H9 (cell line): Measurements from ENCODE around the gene TCF7L2. TPM values are rescaled to one million over a fixed set of nuclear protein-coding genes. Genes with fewer than 3 reads are reported as not detected.
A peak's percentile ranks its signal among the peaks of the same experiment; 100 is the strongest.

Experiments used
- DNase-seq: peaks from one replicate; pipeline ENCODE4 v3.0.0-alpha.2; 2017
- H2AFZ ChIP-seq: one replicate; pipeline ENCODE4 v1.6.1; 2013; ENCODE audit warnings: mild to moderate bottlenecking, low read length, control low read depth, moderate library complexity
- H2AK5ac ChIP-seq: 2 replicates; pipeline ENCODE4 v1.6.1; 2013; ENCODE audit warnings: low read length, control low read depth, mixed read lengths; ENCODE audit not compliant: insufficient read length
- H2BK120ac ChIP-seq: one replicate; pipeline ENCODE4 v1.6.1; 2013; ENCODE audit warnings: low read depth, mild to moderate bottlenecking, low read length, control low read depth, inconsistent platforms; ENCODE audit not compliant: poor library complexity, severe bottlenecking
- H2BK12ac ChIP-seq: 2 replicates; pipeline ENCODE4 v1.6.1; 2013; ENCODE audit warnings: low read length, control low read depth, mixed read lengths, low read depth; ENCODE audit not compliant: insufficient read length
- H2BK15ac ChIP-seq: 2 replicates; pipeline ENCODE4 v1.6.1; 2013; ENCODE audit warnings: low read depth, low read length, control low read depth
- H2BK20ac ChIP-seq: one replicate; pipeline ENCODE4 v1.6.1; 2013; ENCODE audit warnings: low read depth, mild to moderate bottlenecking, low read length, control low read depth, inconsistent platforms; ENCODE audit not compliant: poor library complexity, severe bottlenecking
- H2BK5ac ChIP-seq: 2 replicates; pipeline ENCODE4 v1.6.1; 2013; ENCODE audit warnings: low read length, control low read depth, mixed read lengths; ENCODE audit not compliant: insufficient read length
- H3K14ac ChIP-seq: 2 replicates; pipeline ENCODE4 v1.6.1; 2013; ENCODE audit warnings: low read length, control low read depth; ENCODE audit not compliant: insufficient read depth
- H3K18ac ChIP-seq: 2 replicates; pipeline ENCODE4 v1.6.1; 2013; ENCODE audit warnings: low read depth, mild to moderate bottlenecking, mixed read lengths, low read length, control low read depth; ENCODE audit not compliant: insufficient read length
- H3K23ac ChIP-seq: 2 replicates; pipeline ENCODE4 v1.6.1; 2013; ENCODE audit warnings: low read length, control low read depth, mixed read lengths, low read depth; ENCODE audit not compliant: insufficient read length
- H3K23me2 ChIP-seq: 2 replicates; pipeline ENCODE4 v1.6.1; 2013; ENCODE audit warnings: low read depth, mild to moderate bottlenecking, mixed read lengths, low read length, control low read depth; ENCODE audit not compliant: insufficient read length, poor library complexity, severe bottlenecking
- H3K27ac ChIP-seq: 2 replicates; pipeline ENCODE4 v1.5.1; 2013; ENCODE audit warnings: low read length, control low read depth, mixed read lengths, low read depth; ENCODE audit not compliant: insufficient read length
- H3K27me3 ChIP-seq: 2 replicates; pipeline ENCODE4 v1.6.1; 2013; ENCODE audit warnings: low read length, control low read depth, inconsistent platforms; ENCODE audit not compliant: insufficient read depth
- H3K4ac ChIP-seq: 2 replicates; pipeline ENCODE4 v1.6.1; 2013; ENCODE audit warnings: low read depth, mild to moderate bottlenecking, control low read depth, inconsistent platforms, low read length, moderate library complexity
- H3K4me1 ChIP-seq: 2 replicates; pipeline ENCODE4 v1.6.1; 2013; ENCODE audit warnings: low read length, control low read depth, inconsistent platforms; ENCODE audit not compliant: insufficient read depth
- H3K4me2 ChIP-seq: 2 replicates; pipeline ENCODE4 v1.6.1; 2013; ENCODE audit warnings: low read length, control low read depth, mixed read lengths; ENCODE audit not compliant: insufficient read length, insufficient read depth
- H3K56ac ChIP-seq: 2 replicates; pipeline ENCODE4 v1.6.1; 2013; ENCODE audit warnings: low read depth, mild to moderate bottlenecking, mixed read lengths, low read length, control low read depth; ENCODE audit not compliant: insufficient read length
- H3K79me1 ChIP-seq: 2 replicates; pipeline ENCODE4 v1.6.1; 2013; ENCODE audit warnings: low read depth, mild to moderate bottlenecking, moderate library complexity, low read length, control low read depth, inconsistent platforms; ENCODE audit not compliant: insufficient read depth, poor library complexity, severe bottlenecking
- H3K79me2 ChIP-seq: 2 replicates; pipeline ENCODE4 v1.6.1; 2013; ENCODE audit warnings: low read length, control low read depth, inconsistent platforms; ENCODE audit not compliant: insufficient read depth
- H3K9ac ChIP-seq: 2 replicates; pipeline ENCODE4 v1.6.1; 2013; ENCODE audit warnings: low read length, control low read depth, mixed read lengths; ENCODE audit not compliant: insufficient read length; ENCODE audit errors: extremely low read depth
- H3K9me3 ChIP-seq: one replicate; pipeline ENCODE4 v1.6.1; 2013; ENCODE audit warnings: low read depth, low read length, inconsistent platforms; ENCODE audit not compliant: control insufficient read depth
- H3T11ph ChIP-seq: one replicate; pipeline ENCODE4 v1.6.1; 2013; ENCODE audit warnings: mild to moderate bottlenecking, low read length, control low read depth, inconsistent platforms
- H4K20me1 ChIP-seq: one replicate; pipeline ENCODE4 v1.6.1; 2013; ENCODE audit not compliant: control insufficient read depth, insufficient read length, insufficient read depth
- H4K5ac ChIP-seq: 2 replicates; pipeline ENCODE4 v1.6.1; 2013; ENCODE audit warnings: low read depth, mild to moderate bottlenecking, mixed read lengths, low read length, control low read depth; ENCODE audit not compliant: insufficient read length
- H4K8ac ChIP-seq: replicated peaks from 2 replicates; pipeline ENCODE4 v1.6.1; 2013; ENCODE audit warnings: low read length, control low read depth, mixed read lengths, low read depth; ENCODE audit not compliant: insufficient read length
- H4K91ac ChIP-seq: 2 replicates; pipeline ENCODE4 v1.6.1; 2013; ENCODE audit warnings: low read depth, mild to moderate bottlenecking, moderate library complexity, mixed read lengths, low read length, control low read depth; ENCODE audit not compliant: insufficient read length
- H3K27ac Mint-ChIP-seq, 3 experiments: 2 replicates in 2 of 3; 3 replicates in 1 of 3; pipeline ENCODE4 v1.8.0; 2020 to 2021; ENCODE audit warnings: mixed read lengths in 3 of 3, mild to moderate bottlenecking in 1 of 3, moderate library complexity in 1 of 3
- H3K27me3 Mint-ChIP-seq: 2 replicates; pipeline ENCODE4 v1.8.0; 2021; ENCODE audit warnings: low read depth, mild to moderate bottlenecking, moderate library complexity, mixed read lengths
- H3K36me3 Mint-ChIP-seq, 3 experiments: 2 replicates in 2 of 3; 3 replicates in 1 of 3; pipeline ENCODE4 v1.8.0; 2020 to 2021; ENCODE audit warnings: low read depth in 3 of 3, mixed read lengths in 3 of 3; ENCODE audit not compliant: insufficient read depth in 1 of 3
- H3K4me1 Mint-ChIP-seq, 2 experiments: 2 replicates each; pipeline ENCODE4 v1.8.0; 2020; ENCODE audit warnings: mixed read lengths in 2 of 2
- H3K4me3 Mint-ChIP-seq, 2 experiments: 2 replicates in 1 of 2; 3 replicates in 1 of 2; pipeline ENCODE4 v1.8.0; 2020 to 2021; ENCODE audit warnings: mild to moderate bottlenecking in 2 of 2, mixed read lengths in 2 of 2, moderate library complexity in 1 of 2
- H3K9me3 Mint-ChIP-seq, 2 experiments: 2 replicates in 1 of 2; 3 replicates in 1 of 2; pipeline ENCODE4 v1.8.0; 2020; ENCODE audit warnings: mild to moderate bottlenecking in 2 of 2, mixed read lengths in 2 of 2, moderate library complexity in 1 of 2
- WGBS: extraction: QIAGEN DNeasy Blood & Tissue Kit; methylation state at CpG from one replicate; pipeline ENCODE4 v1.1.7; 2013; ENCODE audit warnings: missing lambda C conversion rate, low lambda C conversion rate, mixed read lengths; ENCODE audit not compliant: insufficient read length; ENCODE audit errors: extremely low coverage; 5-methylcytosine and 5-hydroxymethylcytosine counted together
- total RNA-seq: library from RNA; stranded (reverse); gene quantifications from 2 replicates; pipeline ENCODE4 v1.2.1, GENCODE V29; 2021
- TF ChIP-seq, protein P1 (sequence below): fragments of 200-600 bp; sonication (generic); conservative IDR thresholded peaks from 3 replicates; pipeline ENCODE4 v1.8.0; 2021; ENCODE audit warnings: antibody characterized with exemption, mild to moderate bottlenecking

The TCF7L2 gene
- total RNA-seq, 1 experiment from 2014 or later, result 71.1 TPM

DNA sequence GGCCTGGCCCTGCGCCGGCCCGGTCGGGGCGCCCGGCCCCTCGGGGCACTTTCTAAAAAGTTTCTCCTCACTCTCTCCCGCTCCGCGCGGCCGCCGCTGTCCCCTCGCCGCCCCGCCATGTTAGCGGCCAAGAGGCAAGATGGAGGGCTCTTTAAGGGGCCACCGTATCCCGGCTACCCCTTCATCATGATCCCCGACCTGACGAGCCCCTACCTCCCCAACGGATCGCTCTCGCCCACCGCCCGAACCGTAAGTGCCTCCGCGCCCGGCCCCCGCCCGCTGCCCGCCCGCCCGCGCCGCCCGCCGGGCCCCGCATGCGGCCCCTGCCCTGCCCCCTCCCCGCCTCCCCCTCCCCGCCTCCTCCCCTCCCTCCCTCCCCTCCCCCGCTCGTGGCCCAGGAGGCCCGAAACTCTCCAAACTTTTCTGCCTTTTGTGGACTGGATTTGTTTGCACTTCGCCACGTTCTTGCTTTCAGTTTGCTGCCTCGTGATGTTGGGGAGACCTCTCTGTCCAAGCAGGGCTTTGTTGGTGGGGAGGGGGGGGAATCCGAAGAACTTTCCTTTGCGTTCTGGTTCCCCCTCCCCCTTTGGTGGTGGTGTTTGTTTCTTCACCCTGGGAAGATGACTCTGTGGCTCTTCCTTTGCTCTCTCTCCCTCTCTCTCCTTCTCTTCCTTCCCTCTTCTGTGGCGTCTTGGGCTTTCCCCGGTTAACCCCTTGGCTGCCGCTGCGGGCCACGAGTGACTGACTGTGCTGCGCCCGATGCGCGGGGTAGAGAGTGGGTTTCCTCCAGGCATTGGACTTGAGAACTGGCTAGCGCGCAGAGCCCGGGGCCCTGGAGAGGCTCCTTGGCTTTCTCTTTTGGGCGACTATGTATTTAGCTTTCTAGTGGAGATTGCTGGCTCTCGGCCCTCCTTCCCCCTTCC, 1.6 kb downstream of the TCF7L2 start:
- TF ChIP-seq, protein P1, sequence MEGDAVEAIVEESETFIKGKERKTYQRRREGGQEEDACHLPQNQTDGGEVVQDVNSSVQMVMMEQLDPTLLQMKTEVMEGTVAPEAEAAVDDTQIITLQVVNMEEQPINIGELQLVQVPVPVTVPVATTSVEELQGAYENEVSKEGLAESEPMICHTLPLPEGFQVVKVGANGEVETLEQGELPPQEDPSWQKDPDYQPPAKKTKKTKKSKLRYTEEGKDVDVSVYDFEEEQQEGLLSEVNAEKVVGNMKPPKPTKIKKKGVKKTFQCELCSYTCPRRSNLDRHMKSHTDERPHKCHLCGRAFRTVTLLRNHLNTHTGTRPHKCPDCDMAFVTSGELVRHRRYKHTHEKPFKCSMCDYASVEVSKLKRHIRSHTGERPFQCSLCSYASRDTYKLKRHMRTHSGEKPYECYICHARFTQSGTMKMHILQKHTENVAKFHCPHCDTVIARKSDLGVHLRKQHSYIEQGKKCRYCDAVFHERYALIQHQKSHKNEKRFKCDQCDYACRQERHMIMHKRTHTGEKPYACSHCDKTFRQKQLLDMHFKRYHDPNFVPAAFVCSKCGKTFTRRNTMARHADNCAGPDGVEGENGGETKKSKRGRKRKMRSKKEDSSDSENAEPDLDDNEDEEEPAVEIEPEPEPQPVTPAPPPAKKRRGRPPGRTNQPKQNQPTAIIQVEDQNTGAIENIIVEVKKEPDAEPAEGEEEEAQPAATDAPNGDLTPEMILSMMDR, result no peak
- Histone ChIP-seq H2AFZ (no peak overlapping the region), H2BK5ac (peak overlapping the region; percentile 92), H3K18ac (peak overlapping the region; percentile 86), H2AK5ac (no peak overlapping the region), H3K4ac (no peak overlapping the region), H3K9me3 (no peaks in the 10 kb centered on the region), H2BK15ac (no peak overlapping the region), H3T11ph (no peak overlapping the region), H2BK120ac (no peak overlapping the region), H3K27me3 (no peaks in the 10 kb centered on the region), H3K14ac (peak overlapping the region; percentile 97), H3K56ac (peak overlapping the region; percentile 17), H4K5ac (no peak overlapping the region), H2BK12ac (no peak overlapping the region), H3K27ac (peak overlapping the region; percentile 96), H3K9ac (peak overlapping the region; percentile 95), H3K4me1 (peaks cover 7% of the 10 kb centered on the region), H3K4me2 (peak overlapping the region; percentile 72), H4K20me1 (no peaks in the 10 kb centered on the region), H3K23me2 (peaks cover 24% of the 10 kb centered on the region), H3K23ac (no peak overlapping the region), H3K79me2 (peaks cover 17% of the 10 kb centered on the region; the same call in 1 of the 2 replicates), H4K8ac (no peak overlapping the region), H3K79me1 (no peaks in the 10 kb centered on the region), H2BK20ac (no peak overlapping the region), H4K91ac (no peak overlapping the region)
- H3K4me1 Mint-ChIP-seq, result peaks cover 56 to 57% of the 10 kb centered on the region in 2 experiments
- no CpG with 5 or more reads among the region's 65 CpGs for WGBS
- H3K36me3 Mint-ChIP-seq, result peaks cover 12 to 27% (median 23%) of the 10 kb centered on the region in 3 experiments
- H3K27me3 Mint-ChIP-seq, result no peaks in the 10 kb centered on the region
- peak; percentile 61 for DNase-seq
- H3K4me3 Mint-ChIP-seq, result peak overlapping the region; percentile 89 to 98
- H3K27ac Mint-ChIP-seq, result peak overlapping the region; percentile 99 to 100 (median 100)
- H3K9me3 Mint-ChIP-seq, result peaks cover 0 to 4% of the 10 kb centered on the region in 2 experiments; a peak in 3 of 5 replicates
